Measurements from ENCODE around the gene TIMP2. TPM values are rescaled to one million over a fixed set of nuclear protein-coding genes. Genes with fewer than 3 reads are reported as not detected.

Gene TIMP2
- total RNA-seq, 1 donor from 2014 or later: 109 TPM

DNA sequence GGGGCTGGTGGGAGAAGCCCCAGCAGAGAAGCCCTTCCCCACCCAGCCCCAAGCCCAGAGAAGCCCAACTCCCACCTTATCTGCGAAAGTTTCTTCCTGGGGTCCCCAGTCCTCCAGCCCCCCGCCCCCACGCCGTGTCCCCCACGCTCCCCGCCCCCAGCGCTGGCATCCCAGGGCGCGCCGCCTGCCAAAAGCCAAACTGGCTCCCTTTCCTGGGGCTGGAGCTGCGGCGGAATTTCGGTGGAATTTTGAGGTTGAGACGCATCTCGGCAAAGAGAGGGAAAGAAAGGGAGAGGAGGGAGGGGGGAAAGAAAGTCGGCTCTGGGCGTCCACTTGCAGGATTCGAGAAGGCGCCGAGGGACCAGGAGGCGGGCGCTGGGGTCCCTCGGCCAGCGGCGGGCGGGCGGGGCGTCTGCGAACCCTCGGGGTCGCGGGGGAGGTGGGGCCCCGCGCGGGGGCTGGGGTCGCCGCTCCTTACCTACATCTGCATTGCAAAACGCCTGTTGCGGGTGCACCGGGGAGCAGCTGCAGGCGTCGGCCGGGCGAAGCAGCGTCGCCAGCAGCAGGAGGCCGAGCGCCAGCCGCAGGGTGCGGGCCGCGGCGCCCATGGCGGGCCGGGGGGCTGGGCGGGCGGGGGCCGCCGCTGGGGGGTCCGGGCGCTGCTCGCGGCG is 571 bp downstream of the TIMP2 start:
- peaks cover 34% of the 10 kb centered on the region for H3K4me1 Mint-ChIP-seq
- peak overlapping the region; percentile 77 for H3K4me3 Mint-ChIP-seq
- no peaks in the 10 kb centered on the region for H3K27me3 Mint-ChIP-seq (ENCODE audit: low read depth)
- peak in 1 of 2 experiments; percentile 56 for DNase-seq (ENCODE audit: low spot score in 2 of 2, unreplicated experiment in 2 of 2)
- TF ChIP-seq, protein P1, sequence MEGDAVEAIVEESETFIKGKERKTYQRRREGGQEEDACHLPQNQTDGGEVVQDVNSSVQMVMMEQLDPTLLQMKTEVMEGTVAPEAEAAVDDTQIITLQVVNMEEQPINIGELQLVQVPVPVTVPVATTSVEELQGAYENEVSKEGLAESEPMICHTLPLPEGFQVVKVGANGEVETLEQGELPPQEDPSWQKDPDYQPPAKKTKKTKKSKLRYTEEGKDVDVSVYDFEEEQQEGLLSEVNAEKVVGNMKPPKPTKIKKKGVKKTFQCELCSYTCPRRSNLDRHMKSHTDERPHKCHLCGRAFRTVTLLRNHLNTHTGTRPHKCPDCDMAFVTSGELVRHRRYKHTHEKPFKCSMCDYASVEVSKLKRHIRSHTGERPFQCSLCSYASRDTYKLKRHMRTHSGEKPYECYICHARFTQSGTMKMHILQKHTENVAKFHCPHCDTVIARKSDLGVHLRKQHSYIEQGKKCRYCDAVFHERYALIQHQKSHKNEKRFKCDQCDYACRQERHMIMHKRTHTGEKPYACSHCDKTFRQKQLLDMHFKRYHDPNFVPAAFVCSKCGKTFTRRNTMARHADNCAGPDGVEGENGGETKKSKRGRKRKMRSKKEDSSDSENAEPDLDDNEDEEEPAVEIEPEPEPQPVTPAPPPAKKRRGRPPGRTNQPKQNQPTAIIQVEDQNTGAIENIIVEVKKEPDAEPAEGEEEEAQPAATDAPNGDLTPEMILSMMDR (IDR thresholded peaks at IDR 0.05; ENCODE audit: unreplicated experiment): no peak
- no peaks in the 10 kb centered on the region for H3K36me3 Mint-ChIP-seq
- H3K27ac Mint-ChIP-seq: peak overlapping the region; percentile 77
- no peaks in the 10 kb centered on the region for H3K9me3 Mint-ChIP-seq

DNA sequence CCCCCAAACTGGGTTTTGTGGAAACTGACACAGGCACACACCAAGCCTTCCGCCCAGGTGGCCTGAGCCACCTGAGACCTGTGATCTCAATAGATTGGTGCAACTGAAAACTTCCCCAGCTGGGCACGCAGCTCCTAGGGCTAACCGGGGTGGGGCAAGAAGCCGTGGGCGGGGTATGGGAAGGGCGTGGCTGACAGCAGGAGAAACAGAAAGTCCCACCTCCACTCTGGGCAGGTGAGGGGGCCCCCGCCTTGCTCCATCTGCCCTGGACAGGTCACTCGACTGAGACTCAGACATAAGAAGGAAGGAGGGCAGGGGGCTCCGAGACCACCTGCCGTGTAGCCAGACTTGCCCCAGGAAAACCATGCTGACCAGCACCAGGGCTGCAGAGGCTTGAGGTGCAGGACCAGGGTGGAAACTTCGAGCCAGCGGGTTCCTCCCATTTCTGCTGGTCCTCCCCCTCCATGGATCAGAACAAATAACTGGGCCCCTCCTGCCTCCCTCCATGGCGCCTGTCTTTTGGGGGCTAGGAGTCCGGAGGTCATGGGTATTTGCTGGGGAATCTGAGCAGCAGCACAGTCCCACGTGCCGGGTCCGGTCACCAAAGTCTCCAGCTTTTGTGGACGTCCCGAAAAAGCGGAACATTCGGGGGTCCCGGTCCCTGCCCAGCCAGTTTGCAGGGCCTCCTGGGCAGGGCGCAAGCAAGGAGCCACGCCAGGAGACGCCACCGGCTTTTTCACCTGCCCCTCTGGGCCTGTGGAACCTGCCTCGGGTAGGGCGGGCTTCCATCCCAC is 1.3 kb downstream of the TIMP2 start:
- Mint-ChIP-seq H3K27ac (peak overlapping the region; percentile 56), H3K4me1 (peaks cover 34% of the 10 kb centered on the region)

DNA sequence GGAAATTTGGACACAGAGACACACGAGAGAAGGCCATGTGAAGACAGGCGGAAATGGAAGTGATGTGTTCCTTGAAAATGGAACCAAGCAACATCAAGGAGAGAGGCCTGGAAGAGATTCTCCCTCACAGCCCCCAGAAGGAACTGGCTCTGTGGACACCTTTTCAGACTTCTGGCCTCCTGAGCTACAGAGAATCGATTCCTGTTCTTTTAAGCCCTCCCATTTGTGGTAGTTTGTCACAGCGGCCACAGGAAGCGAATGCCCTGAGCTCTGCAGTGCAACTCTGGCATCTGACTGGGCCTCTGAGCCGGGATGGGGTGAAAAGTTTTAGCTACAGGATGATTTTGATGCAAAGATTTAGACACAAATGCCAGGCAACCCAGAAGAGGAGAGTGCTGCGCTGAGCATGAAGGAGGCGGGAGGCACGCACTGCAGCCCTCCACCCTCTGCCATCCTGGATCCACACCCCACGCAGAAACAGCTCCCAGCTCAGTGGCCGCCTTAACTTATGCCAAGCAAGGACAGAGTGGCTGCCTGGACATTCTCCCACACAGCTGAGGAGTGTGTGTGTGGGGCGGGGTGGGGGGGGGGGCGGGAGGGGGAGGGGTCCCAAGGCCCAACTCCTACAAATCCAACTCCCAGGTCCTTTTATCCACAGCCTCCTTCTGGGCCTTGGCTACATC is 2.2 kb downstream of the TIMP2 start:
- no peak for DNase-seq (ENCODE audit: low spot score in 2 of 2, unreplicated experiment in 2 of 2)
- H3K4me3 Mint-ChIP-seq: peak overlapping the region; percentile 77
- no peaks in the 10 kb centered on the region for H3K27me3 Mint-ChIP-seq (ENCODE audit: low read depth)
- peak overlapping the region; percentile 60 for H3K27ac Mint-ChIP-seq
- no peaks in the 10 kb centered on the region for H3K9me3 Mint-ChIP-seq
- H3K36me3 Mint-ChIP-seq: no peaks in the 10 kb centered on the region
- peaks cover 34% of the 10 kb centered on the region for H3K4me1 Mint-ChIP-seq
- TF ChIP-seq, protein P1 (IDR thresholded peaks at IDR 0.05; ENCODE audit: unreplicated experiment): no peak

More for the DNA sequence above, 1.3 kb downstream of the TIMP2 start:
- DNase-seq (ENCODE audit: low spot score in 2 of 2, unreplicated experiment in 2 of 2): peak in 1 of 2 experiments; percentile 50
- H3K27me3 Mint-ChIP-seq (ENCODE audit: low read depth): no peaks in the 10 kb centered on the region
- H3K4me3 Mint-ChIP-seq: peak overlapping the region; percentile 77
- no peaks in the 10 kb centered on the region for H3K36me3 Mint-ChIP-seq
- no peaks in the 10 kb centered on the region for H3K9me3 Mint-ChIP-seq
- TF ChIP-seq, protein P1 (IDR thresholded peaks at IDR 0.05; ENCODE audit: unreplicated experiment): no peak

DNA sequence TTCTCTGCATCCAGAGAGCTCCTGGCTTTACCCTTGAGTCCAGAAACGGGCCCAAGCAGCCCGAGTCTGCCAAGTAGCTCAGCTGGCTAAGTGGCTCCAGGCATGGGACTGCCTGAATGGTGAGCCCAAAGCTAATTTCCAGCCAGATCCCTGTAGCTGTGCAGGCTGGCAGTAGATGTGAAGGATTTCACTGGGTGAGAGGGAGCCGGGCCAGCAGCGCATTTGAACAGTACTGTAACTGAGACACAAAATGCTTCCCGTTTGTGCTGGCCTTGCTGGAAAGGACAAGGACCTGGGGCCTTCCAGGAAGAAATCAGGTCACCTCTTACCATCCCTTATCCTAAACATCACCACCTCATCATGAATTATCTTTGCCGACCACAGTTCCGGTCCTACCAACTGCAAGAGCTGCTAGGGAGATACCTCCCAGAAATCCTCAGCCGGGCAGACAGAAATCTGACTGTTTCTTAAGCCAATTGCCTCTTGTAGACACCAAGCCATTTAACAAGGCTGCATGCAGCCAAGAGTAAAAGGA is 3.7 kb downstream of the TIMP2 start:
- DNase-seq (ENCODE audit: low spot score in 2 of 2, unreplicated experiment in 2 of 2): no peak
- Mint-ChIP-seq H3K36me3 (peaks cover 2% of the 10 kb centered on the region), H3K4me3 (no peak overlapping the region), H3K27me3 (ENCODE audit: low read depth) (no peaks in the 10 kb centered on the region), H3K9me3 (no peaks in the 10 kb centered on the region), H3K4me1 (peaks cover 40% of the 10 kb centered on the region), H3K27ac (no peak overlapping the region)
- TF ChIP-seq, protein P1 (IDR thresholded peaks at IDR 0.05; ENCODE audit: unreplicated experiment): no peak

DNA sequence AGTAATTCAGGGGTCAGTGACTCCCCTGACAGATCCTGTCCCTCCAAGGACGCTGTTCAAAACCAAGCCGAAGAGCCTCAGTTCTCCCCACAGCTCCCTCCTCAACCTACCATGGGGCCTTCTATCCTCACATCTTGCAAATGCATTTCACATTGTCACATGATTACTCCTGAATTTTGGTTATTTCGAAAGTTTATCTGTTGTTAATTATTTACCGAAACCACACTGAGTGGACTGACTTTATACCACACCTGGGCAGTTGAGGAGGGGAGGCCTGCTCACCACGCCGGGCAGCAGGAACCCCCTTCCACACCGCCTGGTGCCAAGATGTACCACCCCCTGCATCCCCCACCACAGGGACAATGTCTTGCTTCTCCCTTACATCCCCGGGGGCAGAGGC is 4.7 kb downstream of the TIMP2 start:
- Mint-ChIP-seq H3K27me3 (ENCODE audit: low read depth) (no peaks in the 10 kb centered on the region), H3K4me3 (no peak overlapping the region), H3K4me1 (peaks cover 39% of the 10 kb centered on the region), H3K36me3 (peaks cover 2% of the 10 kb centered on the region), H3K9me3 (no peaks in the 10 kb centered on the region), H3K27ac (no peak overlapping the region)
- TF ChIP-seq, protein P1 (IDR thresholded peaks at IDR 0.05; ENCODE audit: unreplicated experiment): no peak
- DNase-seq (ENCODE audit: low spot score in 2 of 2, unreplicated experiment in 2 of 2): no peak
